DND-41 (cell line): ENCODE results near the gene BLCAP.

Source experiments
- ATAC-seq: fragments of 200-7000 bp; cut with Tn5 transposase; 3 replicates; pipeline ENCODE4 v1.9.1; 2021; ENCODE audit warnings: low read depth; ENCODE audit not compliant: insufficient read depth
- DNase-seq: peaks from one replicate; pipeline ENCODE4 v3.0.0-alpha.2; 2020
- H2AFZ ChIP-seq: 2 replicates; pipeline ENCODE4 v1.6.0; 2012; ENCODE audit warnings: low read depth, low read length
- H3K27ac ChIP-seq: 2 replicates; pipeline ENCODE4 v1.5.1; 2012; ENCODE audit warnings: low read length, inconsistent platforms
- H3K27me3 ChIP-seq: fragments of 200-600 bp; sonication (generic); 2 replicates; pipeline ENCODE4 v1.6.0; 2012; ENCODE audit warnings: low read length, mild to moderate bottlenecking, inconsistent platforms; ENCODE audit not compliant: insufficient read depth, poor library complexity
- H3K36me3 ChIP-seq: 2 replicates; pipeline ENCODE4 v1.5.1; 2012; ENCODE audit warnings: low read length, inconsistent platforms; ENCODE audit not compliant: insufficient read depth
- H3K4me1 ChIP-seq: 2 replicates; pipeline ENCODE4 v1.5.1; 2012; ENCODE audit warnings: mild to moderate bottlenecking, low read length; ENCODE audit not compliant: insufficient read depth
- H3K4me2 ChIP-seq: 2 replicates; pipeline ENCODE4 v1.6.0; 2012; ENCODE audit warnings: mild to moderate bottlenecking, moderate library complexity, low read length, inconsistent platforms; ENCODE audit not compliant: insufficient read depth
- H3K4me3 ChIP-seq, 2 experiments: fragments of 200-600 bp in 1 of 2; shearing (Covaris generic) in 1 of 2; 2 replicates each; pipeline ENCODE4 v1.5.1; 2012 to 2016; ENCODE audit warnings: inconsistent platforms in 2 of 2, low read length in 2 of 2, mild to moderate bottlenecking in 2 of 2, low read depth in 1 of 2, moderate library complexity in 1 of 2
- H3K79me2 ChIP-seq: 2 replicates; pipeline ENCODE4 v1.6.0; 2012; ENCODE audit warnings: low read length, inconsistent platforms; ENCODE audit not compliant: insufficient read depth
- H3K9ac ChIP-seq: 2 replicates; pipeline ENCODE4 v1.6.0; 2012; ENCODE audit warnings: low read depth, mild to moderate bottlenecking, inconsistent platforms, low read length, moderate library complexity
- H3K9me3 ChIP-seq: 2 replicates; pipeline ENCODE4 v1.5.1; 2012; ENCODE audit warnings: low read length, moderate library complexity, mild to moderate bottlenecking, inconsistent platforms; ENCODE audit not compliant: insufficient read depth, severe bottlenecking
- H4K20me1 ChIP-seq: 2 replicates; pipeline ENCODE4 v1.6.0; 2012; ENCODE audit warnings: low read length; ENCODE audit not compliant: insufficient read depth
- CTCF ChIP-seq: IDR thresholded peaks from 2 replicates; pipeline ENCODE4 v1.5.1; 2012; ENCODE audit warnings: borderline replicate concordance, low read length, moderate library complexity, mild to moderate bottlenecking; ENCODE audit not compliant: poor library complexity, severe bottlenecking; ENCODE audit errors: extremely low read depth
- EZH2 ChIP-seq: IDR thresholded peaks from 3 replicates; pipeline ENCODE4 v1.6.1; 2012; ENCODE audit warnings: borderline replicate concordance, low read depth, mild to moderate bottlenecking, moderate library complexity, low read length, inconsistent platforms; ENCODE audit not compliant: severe bottlenecking

The BLCAP gene

GRCh38 chr20:37538003-37538402, 10.3 kb upstream of the BLCAP start:
- no peak for DNase-seq
- no peak overlapping the region for H3K4me3 ChIP-seq
- H4K20me1 ChIP-seq, result no peaks in the 10 kb centered on the region
- peaks cover 3% of the 10 kb centered on the region for H3K27me3 ChIP-seq
- no peak overlapping the region for H2AFZ ChIP-seq
- H3K36me3 ChIP-seq, result no peaks in the 10 kb centered on the region
- no peak overlapping the region for H3K9ac ChIP-seq
- TF ChIP-seq CTCF (no peak), EZH2 (no peak)
- no peak overlapping the region for H3K27ac ChIP-seq
- H3K4me1 ChIP-seq, result no peaks in the 10 kb centered on the region
- H3K9me3 ChIP-seq, result no peaks in the 10 kb centered on the region
- no peaks in the 10 kb centered on the region for H3K79me2 ChIP-seq
- no peak for ATAC-seq
- no peak overlapping the region for H3K4me2 ChIP-seq

- no peaks in the 10 kb centered on the region for H3K9me3 ChIP-seq
- DNase-seq, result no peak
- H3K4me3 ChIP-seq, result no peak overlapping the region
- H3K36me3 ChIP-seq, result no peaks in the 10 kb centered on the region
- H3K4me1 ChIP-seq, result no peaks in the 10 kb centered on the region
- H4K20me1 ChIP-seq, result no peaks in the 10 kb centered on the region
- TF ChIP-seq EZH2 (no peak), CTCF (no peak)
- ATAC-seq, result no peak
- H3K4me2 ChIP-seq, result no peak overlapping the region
- peaks cover 3% of the 10 kb centered on the region for H3K27me3 ChIP-seq
- no peaks in the 10 kb centered on the region for H3K79me2 ChIP-seq
- no peak overlapping the region for H2AFZ ChIP-seq
- no peak overlapping the region for H3K27ac ChIP-seq
- H3K9ac ChIP-seq, result no peak overlapping the region
Measured at GRCh38 chr20:37537505-37537904, 9.8 kb upstream of the BLCAP start.

GRCh38 chr20:37535443-37536132, 7.9 kb upstream of the BLCAP start:
- Histone ChIP-seq H3K36me3 (no peaks in the 10 kb centered on the region), H3K9me3 (no peaks in the 10 kb centered on the region), H3K4me3 (no peak overlapping the region), H3K27me3 (no peaks in the 10 kb centered on the region), H2AFZ (no peak overlapping the region), H3K4me1 (no peaks in the 10 kb centered on the region), H3K9ac (no peak overlapping the region), H3K27ac (no peak overlapping the region), H3K4me2 (no peak overlapping the region), H3K79me2 (no peaks in the 10 kb centered on the region), H4K20me1 (no peaks in the 10 kb centered on the region)
- TF ChIP-seq CTCF, result no peak
- no peak for TF ChIP-seq EZH2
- ATAC-seq (no peak), DNase-seq (no peak)
